ENCODE measurements around the gene RIT2.
"Not testable (repeated sequence)": the region's sequence is repeated elsewhere in the genome, so short reads cannot be mapped to it uniquely, and the experiment has no call there.

RIT2 gene

GRCh38 chr18:42760290-42760689 lies 355.2 kb downstream of the RIT2 start:
- no peak for DNase-seq (ENCODE audit: low spot score)

GRCh38 chr18:42758852-42759251 lies 356.6 kb downstream of the RIT2 start:
- no peak for DNase-seq (ENCODE audit: low spot score)

GRCh38 chr18:42756214-42756613 lies 359.3 kb downstream of the RIT2 start:
- no peak for DNase-seq (ENCODE audit: low spot score)

- no peak for DNase-seq (ENCODE audit: low spot score)
Measured at GRCh38 chr18:42752916-42753315, 362.6 kb downstream of the RIT2 start.

GRCh38 chr18:42746794-42747193 lies 368.7 kb downstream of the RIT2 start:
- DNase-seq (ENCODE audit: low spot score), result no peak

GRCh38 chr18:42745931-42746330 lies 369.6 kb downstream of the RIT2 start:
- DNase-seq (ENCODE audit: low spot score), result no peak

- DNase-seq (ENCODE audit: low spot score), result no peak
Measured at GRCh38 chr18:42745171-42745570, 370.3 kb downstream of the RIT2 start.

- no peak for DNase-seq (ENCODE audit: low spot score)
Measured at GRCh38 chr18:42743373-42744138, 371.9 kb downstream of the RIT2 start.

GRCh38 chr18:42742969-42743368 lies 372.5 kb downstream of the RIT2 start:
- no peak for DNase-seq (ENCODE audit: low spot score)

GRCh38 chr18:42742474-42742873 lies 373.0 kb downstream of the RIT2 start:
- no peak for DNase-seq (ENCODE audit: low spot score)

- DNase-seq (ENCODE audit: low spot score), result not testable (repeated sequence)
Measured at GRCh38 chr18:42741805-42742347, 373.6 kb downstream of the RIT2 start.

GRCh38 chr18:42741299-42741698 lies 374.2 kb downstream of the RIT2 start:
- DNase-seq (ENCODE audit: low spot score), result not testable (repeated sequence)

GRCh38 chr18:42736074-42736473 lies 379.4 kb downstream of the RIT2 start:
- DNase-seq (ENCODE audit: low spot score), result no peak

GRCh38 chr18:42734520-42734919 lies 381.0 kb downstream of the RIT2 start:
- DNase-seq (ENCODE audit: low spot score), result no peak

- no peak for DNase-seq (ENCODE audit: low spot score)
Measured at GRCh38 chr18:42730272-42730671, 385.2 kb downstream of the RIT2 start.

GRCh38 chr18:42719221-42719620 lies 396.3 kb downstream of the RIT2 start:
- no peak for DNase-seq (ENCODE audit: low spot score)

GRCh38 chr18:42712065-42712464 lies 403.4 kb downstream of the RIT2 start:
- DNase-seq (ENCODE audit: low spot score), result no peak

- no peak for DNase-seq (ENCODE audit: low spot score)
Measured at GRCh38 chr18:42707080-42707479, 408.4 kb downstream of the RIT2 start.

GRCh38 chr18:42706618-42707017 lies 408.9 kb downstream of the RIT2 start:
- DNase-seq (ENCODE audit: low spot score), result no peak

GRCh38 chr18:42706029-42706608 lies 409.4 kb downstream of the RIT2 start:
- no peak for DNase-seq (ENCODE audit: low spot score)
